ENCODE results near the gene CLCN5.

The CLCN5 gene

DNA sequence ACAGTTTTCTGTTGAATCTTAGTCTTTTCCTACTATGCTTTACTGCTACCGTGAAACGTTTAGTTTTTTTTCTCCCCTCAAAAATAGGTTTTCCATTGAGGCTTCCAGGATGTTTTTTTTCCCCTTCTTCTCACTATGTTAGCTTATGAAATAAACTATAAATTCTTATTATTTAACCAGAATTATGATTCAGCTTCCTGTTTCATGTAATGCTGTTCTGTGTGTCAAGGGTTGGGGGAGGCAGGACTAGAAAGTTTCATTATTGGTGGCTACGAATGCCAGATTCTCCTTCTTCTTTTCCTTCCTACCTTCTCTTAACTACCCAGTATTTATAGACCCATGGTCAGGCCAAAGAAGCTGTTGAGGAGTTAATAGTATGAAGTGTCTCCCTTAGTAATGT lies 11.8 kb downstream of the CLCN5 start:
- no peak for DNase-seq (ENCODE audit: low read depth)

GRCh38 chrX:49934729-49935128 lies 12.3 kb downstream of the CLCN5 start:
- no peak for DNase-seq (ENCODE audit: low read depth)

GRCh38 chrX:49947781-49948180 lies 25.4 kb downstream of the CLCN5 start:
- DNase-seq (ENCODE audit: low read depth), result no peak

DNA sequence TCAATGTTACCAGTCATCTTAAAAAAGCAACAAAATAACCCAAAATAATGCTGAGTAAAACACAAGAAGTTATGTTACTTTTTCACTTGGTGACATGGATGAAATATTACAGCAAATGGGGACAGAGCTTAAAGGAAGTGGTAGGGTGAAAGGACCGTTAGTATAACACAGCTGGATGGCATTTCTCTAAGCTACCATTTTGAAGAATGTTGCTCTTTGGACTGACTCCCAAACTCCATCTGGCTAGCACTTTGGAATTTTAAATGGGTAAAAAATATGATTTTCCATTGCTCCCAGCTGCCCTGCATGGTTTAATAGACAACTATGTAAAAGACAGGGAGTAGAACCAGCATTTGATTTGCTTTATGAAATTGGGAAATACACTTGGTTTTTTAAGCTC lies 27.6 kb downstream of the CLCN5 start:
- no peak for DNase-seq (ENCODE audit: low read depth)

DNA sequence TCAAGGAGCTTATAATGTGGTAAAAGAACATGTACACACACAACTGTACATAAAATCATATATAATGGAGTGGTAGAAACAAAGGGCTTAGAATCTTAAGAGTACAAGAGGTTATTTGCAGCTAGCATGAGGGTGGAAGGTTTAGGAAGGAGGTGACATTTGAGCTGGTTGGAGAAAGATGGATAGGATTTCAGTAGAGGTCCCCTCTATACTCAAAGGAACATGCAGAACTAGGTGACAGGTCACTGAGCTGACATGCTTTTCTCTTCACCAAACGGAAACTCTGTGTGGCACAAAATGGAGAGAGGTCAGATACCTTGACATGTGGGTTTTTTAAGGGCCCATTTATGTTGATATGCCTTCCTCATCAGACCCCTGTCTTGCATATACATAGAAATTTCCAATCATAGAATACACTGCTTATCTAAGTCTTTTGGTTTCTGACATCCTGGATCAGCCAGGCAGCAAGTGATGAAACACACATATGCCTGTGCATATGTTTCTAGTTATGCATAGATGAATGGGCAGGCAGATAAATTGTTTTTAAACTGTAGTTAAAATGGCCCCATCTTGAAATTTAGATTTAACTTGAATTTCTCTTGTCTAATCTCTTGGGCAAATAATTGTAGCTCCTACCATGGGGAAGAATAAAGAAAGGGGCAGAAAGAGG lies 29.3 kb downstream of the CLCN5 start:
- DNase-seq (ENCODE audit: low read depth), result no peak

DNA sequence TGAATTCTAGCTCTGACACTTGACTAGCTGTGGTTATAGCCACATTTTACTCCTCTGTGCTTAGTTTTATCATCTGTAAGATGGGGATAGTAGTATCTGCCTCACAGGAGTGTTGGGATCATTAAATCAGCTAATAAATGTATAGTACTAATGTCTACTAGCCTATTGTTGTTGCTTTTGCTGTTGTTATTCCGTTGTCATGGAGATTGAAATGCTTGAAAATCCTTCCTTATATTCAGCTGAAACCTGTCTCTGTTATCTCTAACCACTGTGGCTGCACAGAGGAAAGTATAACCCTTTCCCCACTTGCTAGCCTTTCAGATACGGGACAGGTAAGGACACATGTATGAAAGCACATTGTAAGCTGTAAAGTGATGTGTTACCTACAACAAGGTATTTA lies 33.9 kb downstream of the CLCN5 start:
- no peak for DNase-seq (ENCODE audit: low read depth)

DNA sequence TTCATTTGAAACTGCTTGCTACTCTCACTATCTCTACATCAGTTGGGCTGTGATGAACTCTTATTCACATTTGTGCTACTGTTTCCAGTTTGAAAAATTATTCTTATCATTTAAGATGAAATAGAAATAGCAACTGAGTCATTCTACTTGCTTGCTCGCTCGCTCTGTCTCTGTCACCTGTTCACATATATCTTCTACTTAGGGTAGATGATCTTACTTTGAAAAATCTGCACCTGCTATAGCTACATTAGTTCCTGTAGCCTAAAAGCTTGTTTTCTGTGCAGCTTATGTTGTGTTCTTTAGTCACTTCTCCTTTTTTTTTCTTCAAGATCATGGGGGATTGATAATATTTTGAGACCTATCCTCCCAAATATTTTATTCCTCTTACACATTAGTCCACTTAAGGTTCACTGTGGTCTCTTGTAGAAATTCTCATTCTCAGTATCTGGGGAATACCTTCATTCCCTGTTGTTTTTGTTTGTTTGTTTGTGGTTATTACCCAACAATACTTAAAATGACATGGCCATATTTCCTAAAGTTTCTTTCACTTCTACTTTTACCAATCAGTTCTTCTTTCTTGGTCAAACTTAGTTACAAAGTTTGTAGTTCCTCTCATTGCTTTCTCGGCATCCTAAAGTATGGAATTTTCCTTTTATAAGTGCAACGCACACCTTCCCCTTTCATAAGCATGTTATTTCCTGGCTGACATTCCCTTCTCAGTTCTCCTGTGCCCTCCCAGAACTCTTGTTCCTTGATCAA lies 36.5 kb downstream of the CLCN5 start:
- no peak for DNase-seq (ENCODE audit: low read depth)

DNA sequence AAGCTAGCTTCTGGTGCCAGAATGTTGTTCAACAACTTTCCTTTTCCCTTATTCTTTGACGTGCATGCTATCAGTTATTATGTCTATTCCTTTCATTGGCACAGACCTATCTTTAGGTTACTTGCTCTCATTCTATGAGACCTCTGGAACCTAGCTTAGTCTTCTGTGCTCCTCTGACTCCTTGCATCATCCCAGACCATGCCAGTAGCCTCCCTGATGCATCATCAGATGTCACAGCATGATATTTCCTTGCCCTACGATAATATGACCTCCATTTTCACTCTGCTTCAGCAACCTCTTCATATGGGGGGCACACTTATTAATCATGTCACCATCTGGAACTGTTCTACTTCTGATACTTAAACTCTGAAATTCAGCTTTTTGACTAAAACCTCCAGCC lies 37.2 kb downstream of the CLCN5 start:
- DNase-seq (ENCODE audit: low read depth), result no peak

GRCh38 chrX:49960061-49960460 lies 37.7 kb downstream of the CLCN5 start:
- DNase-seq (ENCODE audit: low read depth), result no peak

DNA sequence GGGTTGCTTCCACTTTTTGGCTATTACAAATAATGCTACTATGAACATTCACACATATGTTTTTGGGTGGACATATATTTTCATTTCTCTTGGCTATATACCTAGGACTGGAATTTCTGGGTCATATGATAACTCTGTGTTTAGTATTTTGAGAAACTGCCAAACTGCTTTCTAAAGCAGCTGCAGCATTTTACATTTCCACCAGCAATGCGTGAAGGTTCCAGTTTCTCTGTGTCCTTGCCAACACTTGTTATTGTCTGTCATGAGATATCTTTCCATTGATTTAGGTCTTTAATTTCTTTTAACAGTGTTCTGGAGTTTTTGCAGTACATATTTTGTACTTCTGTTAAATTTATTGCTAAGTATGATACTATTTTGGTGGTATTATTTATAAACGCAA lies 48.3 kb downstream of the CLCN5 start:
- DNase-seq (ENCODE audit: low read depth), result no peak

DNA sequence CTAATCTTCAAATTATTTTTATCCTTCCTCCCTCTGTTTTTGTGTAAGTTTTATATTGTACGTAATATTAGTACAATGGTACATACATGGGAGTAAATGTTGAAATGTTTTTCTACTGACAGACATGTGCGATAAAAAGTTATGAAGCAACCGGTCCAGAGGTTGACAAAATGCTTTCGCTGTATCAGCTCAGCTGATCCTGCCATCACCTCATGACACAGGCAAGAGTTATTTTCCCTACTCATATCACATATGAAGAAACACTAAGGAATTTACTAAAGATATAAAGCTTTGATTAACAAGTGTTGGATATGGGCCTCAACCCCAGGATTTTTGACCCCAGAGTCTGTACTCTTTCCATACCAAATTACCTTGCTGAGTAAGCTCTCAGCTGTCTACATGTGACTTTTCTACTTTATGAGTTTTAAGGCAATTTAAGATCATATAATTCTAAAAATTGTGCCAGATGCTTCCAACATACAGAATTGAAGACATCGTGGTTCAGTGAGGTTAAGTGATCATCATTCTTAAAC lies 50.0 kb downstream of the CLCN5 start:
- DNase-seq (ENCODE audit: low read depth), result no peak

- DNase-seq (ENCODE audit: low read depth), result no peak
Observed at GRCh38 chrX:49976682-49977197, 54.3 kb downstream of the CLCN5 start.

GRCh38 chrX:49977319-49978090 lies 55.1 kb downstream of the CLCN5 start:
- DNase-seq (ENCODE audit: low read depth), result no peak

DNA sequence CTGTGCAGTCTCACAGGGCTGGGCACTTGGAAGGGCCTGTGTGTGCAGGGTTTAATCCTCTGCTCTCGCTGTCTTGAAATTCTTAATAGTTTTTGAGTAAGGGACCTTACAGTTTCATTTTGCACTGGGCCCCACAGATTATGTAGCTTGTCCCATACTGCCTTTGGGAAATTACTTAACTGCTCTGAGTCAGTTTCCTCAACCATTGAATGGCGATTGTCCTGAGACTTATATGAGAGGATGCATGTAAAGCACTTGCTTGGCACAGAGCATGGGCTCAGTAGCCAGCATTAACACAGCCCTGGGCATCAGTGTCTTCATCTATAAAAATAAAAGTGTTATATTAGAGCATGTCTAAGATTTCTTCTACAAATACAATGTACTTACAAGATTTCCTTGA lies 55.8 kb downstream of the CLCN5 start:
- DNase-seq (ENCODE audit: low read depth), result no peak

GRCh38 chrX:49986058-49986457 lies 63.7 kb downstream of the CLCN5 start:
- no peak for DNase-seq (ENCODE audit: low read depth)

- DNase-seq (ENCODE audit: low read depth), result no peak
Observed at GRCh38 chrX:49987651-49988050, 65.3 kb downstream of the CLCN5 start.

- no peak for DNase-seq (ENCODE audit: low read depth)
Observed at GRCh38 chrX:49988143-49988542, 65.7 kb downstream of the CLCN5 start.

DNA sequence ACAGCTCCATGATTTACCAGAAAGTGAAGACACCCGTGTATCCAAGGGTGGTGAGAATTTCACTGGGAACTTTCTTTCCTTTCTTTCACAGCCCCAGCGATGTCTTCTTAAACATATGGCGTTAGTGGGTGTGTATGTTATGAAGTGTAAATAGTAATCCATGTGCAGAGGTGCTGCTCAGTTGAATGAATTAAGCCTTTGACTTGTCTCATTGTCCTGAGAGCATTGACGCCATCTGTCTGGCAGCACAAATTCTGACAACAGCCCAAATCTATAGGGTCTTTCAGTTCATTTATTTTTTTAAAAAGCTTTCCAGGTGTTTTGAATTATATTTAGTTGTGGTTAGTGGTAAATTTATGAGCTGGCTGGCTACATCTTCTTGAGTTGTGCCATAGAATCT lies 69.4 kb downstream of the CLCN5 start:
- no peak for DNase-seq (ENCODE audit: low read depth)

DNA sequence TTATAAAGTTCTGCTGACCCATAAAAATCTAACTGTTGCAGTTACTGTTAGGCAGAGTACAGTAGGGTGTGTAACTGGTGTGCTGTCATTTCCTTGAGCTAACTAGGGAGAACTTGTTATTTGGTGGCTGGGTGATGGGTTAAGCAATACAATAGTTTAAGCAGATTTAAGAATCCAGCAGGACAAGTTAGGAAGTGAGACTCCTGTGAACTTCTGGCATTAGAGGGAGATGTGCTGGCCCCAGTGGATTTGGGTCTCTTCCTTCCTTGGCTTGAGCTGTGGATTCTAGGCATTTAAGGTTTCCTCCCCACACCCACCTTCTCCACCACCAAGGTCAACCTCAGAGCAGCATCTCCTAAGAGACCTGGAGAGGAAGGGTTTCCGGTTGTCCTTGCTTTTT lies 70.5 kb downstream of the CLCN5 start:
- no peak for DNase-seq (ENCODE audit: low read depth)

DNA sequence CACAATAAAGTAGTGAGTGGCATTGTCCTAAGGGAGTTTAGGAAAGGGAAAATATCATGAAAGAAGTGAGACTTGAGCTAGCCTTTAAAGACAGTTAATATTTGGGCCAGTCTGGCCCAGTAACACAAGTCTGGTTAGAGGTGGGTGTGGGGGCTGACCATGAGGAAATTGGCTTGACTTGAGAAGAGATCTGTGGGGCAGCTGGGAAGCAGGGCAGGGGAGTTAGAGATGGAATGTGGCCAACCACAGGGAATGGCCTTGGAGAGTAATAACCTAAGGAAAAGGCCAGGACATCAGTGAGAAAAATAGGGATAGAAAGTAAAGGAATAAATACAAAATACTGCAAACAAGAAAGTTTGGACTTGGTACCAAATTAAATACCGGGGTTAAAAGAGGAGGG lies 71.3 kb downstream of the CLCN5 start:
- no peak for DNase-seq (ENCODE audit: low read depth)

GRCh38 chrX:49995107-49995731 lies 72.8 kb downstream of the CLCN5 start:
- DNase-seq (ENCODE audit: low read depth), result no peak

DNA sequence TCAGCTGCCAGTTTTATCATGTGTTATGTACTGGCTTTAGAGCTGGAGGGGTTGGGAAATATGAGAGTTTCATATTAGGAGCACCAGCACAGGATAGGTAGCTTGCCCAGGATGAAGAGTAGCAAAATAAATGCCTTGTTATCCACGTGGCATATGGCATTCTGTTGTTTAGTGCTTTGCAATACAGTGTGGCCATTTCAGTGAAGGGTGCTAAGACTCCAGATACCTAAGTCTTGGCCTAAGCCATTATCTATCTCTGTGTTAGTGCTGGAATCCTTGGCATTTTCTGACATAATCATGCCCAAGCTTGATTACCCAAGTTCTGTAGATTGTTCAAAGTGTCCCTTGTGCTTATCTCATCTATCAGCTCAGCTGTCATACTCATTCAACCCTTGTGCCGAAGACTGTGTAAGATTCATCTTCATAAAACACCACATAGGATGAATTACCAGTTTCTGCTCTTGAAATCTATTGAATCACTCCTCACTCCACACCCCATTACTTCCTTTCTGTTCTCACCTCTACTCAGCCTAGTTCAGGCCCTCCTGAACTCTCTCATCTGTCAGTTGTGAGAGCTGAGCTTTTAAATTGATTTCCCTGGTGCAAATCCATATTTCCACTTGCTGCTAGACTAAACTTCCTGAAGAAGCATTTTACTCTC lies 73.5 kb downstream of the CLCN5 start:
- DNase-seq (ENCODE audit: low read depth), result no peak
